ENCODE data around the gene BICD1.
"Not testable (repeated sequence)": the region's sequence is repeated elsewhere in the genome, so short reads cannot be mapped to it uniquely, and the experiment has no call there.

The BICD1 gene

GRCh38 chr12:32201976-32202375, 95.3 kb downstream of the BICD1 start:
- H3K27ac Mint-ChIP-seq = no peak overlapping the region
- H3K27me3 Mint-ChIP-seq (ENCODE audit: low read depth) = no peaks in the 10 kb centered on the region
- H3K4me3 Mint-ChIP-seq = no peak overlapping the region
- no peaks in the 10 kb centered on the region for H3K9me3 Mint-ChIP-seq
- H3K4me1 Mint-ChIP-seq (ENCODE audit: low read depth) = no peaks in the 10 kb centered on the region
- no peaks in the 10 kb centered on the region for H3K36me3 Mint-ChIP-seq (ENCODE audit: low read depth)
- DNase-seq (ENCODE audit: low spot score) = no peak

GRCh38 chr12:32205731-32206130, 99.1 kb downstream of the BICD1 start:
- H3K4me1 Mint-ChIP-seq (ENCODE audit: low read depth) = no peaks in the 10 kb centered on the region
- no peaks in the 10 kb centered on the region for H3K36me3 Mint-ChIP-seq (ENCODE audit: low read depth)
- no peak for DNase-seq (ENCODE audit: low spot score)
- H3K27me3 Mint-ChIP-seq (ENCODE audit: low read depth) = no peaks in the 10 kb centered on the region
- H3K4me3 Mint-ChIP-seq = no peak overlapping the region
- H3K27ac Mint-ChIP-seq = no peak overlapping the region
- no peaks in the 10 kb centered on the region for H3K9me3 Mint-ChIP-seq

- Mint-ChIP-seq H3K27ac (no peak overlapping the region), H3K27me3 (ENCODE audit: low read depth) (no peaks in the 10 kb centered on the region), H3K9me3 (no peaks in the 10 kb centered on the region), H3K4me1 (ENCODE audit: low read depth) (no peaks in the 10 kb centered on the region), H3K4me3 (no peak overlapping the region), H3K36me3 (ENCODE audit: low read depth) (no peaks in the 10 kb centered on the region)
- DNase-seq (ENCODE audit: low spot score) = no peak
These were observed 101.7 kb downstream of the BICD1 start for GRCh38 chr12:32208355-32208754.

- H3K9me3 Mint-ChIP-seq = no peaks in the 10 kb centered on the region
- H3K4me3 Mint-ChIP-seq = no peak overlapping the region
- no peaks in the 10 kb centered on the region for H3K27me3 Mint-ChIP-seq (ENCODE audit: low read depth)
- H3K27ac Mint-ChIP-seq = no peak overlapping the region
- H3K36me3 Mint-ChIP-seq (ENCODE audit: low read depth) = no peaks in the 10 kb centered on the region
- no peaks in the 10 kb centered on the region for H3K4me1 Mint-ChIP-seq (ENCODE audit: low read depth)
- no peak for DNase-seq (ENCODE audit: low spot score)
These were observed 104.6 kb downstream of the BICD1 start for GRCh38 chr12:32211066-32211899.

GRCh38 chr12:32211900-32212156, 105.2 kb downstream of the BICD1 start:
- Mint-ChIP-seq H3K27ac (no peak overlapping the region), H3K27me3 (ENCODE audit: low read depth) (no peaks in the 10 kb centered on the region), H3K36me3 (ENCODE audit: low read depth) (no peaks in the 10 kb centered on the region)

GRCh38 chr12:32214723-32215122, 108.1 kb downstream of the BICD1 start:
- no peak for DNase-seq (ENCODE audit: low spot score)
- Mint-ChIP-seq H3K36me3 (ENCODE audit: low read depth) (no peaks in the 10 kb centered on the region), H3K4me1 (ENCODE audit: low read depth) (no peaks in the 10 kb centered on the region), H3K27me3 (ENCODE audit: low read depth) (no peaks in the 10 kb centered on the region), H3K4me3 (no peak overlapping the region), H3K9me3 (no peaks in the 10 kb centered on the region), H3K27ac (no peak overlapping the region)

More at GRCh38 chr12:32211900-32212156, 105.2 kb downstream of the BICD1 start:
- no peak for DNase-seq (ENCODE audit: low spot score)
- no peaks in the 10 kb centered on the region for H3K9me3 Mint-ChIP-seq
- no peak overlapping the region for H3K4me3 Mint-ChIP-seq
- no peaks in the 10 kb centered on the region for H3K4me1 Mint-ChIP-seq (ENCODE audit: low read depth)

GRCh38 chr12:32217354-32218310, 111.0 kb downstream of the BICD1 start:
- Mint-ChIP-seq H3K36me3 (ENCODE audit: low read depth) (no peaks in the 10 kb centered on the region), H3K9me3 (no peaks in the 10 kb centered on the region), H3K27me3 (ENCODE audit: low read depth) (no peaks in the 10 kb centered on the region), H3K4me3 (no peak overlapping the region), H3K4me1 (ENCODE audit: low read depth) (no peaks in the 10 kb centered on the region), H3K27ac (no peak overlapping the region)
- DNase-seq (ENCODE audit: low spot score) = no peak

GRCh38 chr12:32223941-32224340, 117.3 kb downstream of the BICD1 start:
- DNase-seq (ENCODE audit: low spot score) = no peak
- no peaks in the 10 kb centered on the region for H3K4me1 Mint-ChIP-seq (ENCODE audit: low read depth)
- H3K4me3 Mint-ChIP-seq = no peak overlapping the region
- H3K9me3 Mint-ChIP-seq = no peaks in the 10 kb centered on the region
- no peaks in the 10 kb centered on the region for H3K27me3 Mint-ChIP-seq (ENCODE audit: low read depth)
- H3K36me3 Mint-ChIP-seq (ENCODE audit: low read depth) = no peaks in the 10 kb centered on the region
- H3K27ac Mint-ChIP-seq = no peak overlapping the region

GRCh38 chr12:32226768-32227167, 120.1 kb downstream of the BICD1 start:
- Mint-ChIP-seq H3K4me3 (no peak overlapping the region), H3K4me1 (ENCODE audit: low read depth) (no peaks in the 10 kb centered on the region), H3K9me3 (no peaks in the 10 kb centered on the region), H3K27ac (no peak overlapping the region), H3K27me3 (ENCODE audit: low read depth) (no peaks in the 10 kb centered on the region), H3K36me3 (ENCODE audit: low read depth) (no peaks in the 10 kb centered on the region)
- no peak for DNase-seq (ENCODE audit: low spot score)

- Mint-ChIP-seq H3K27ac (no peak overlapping the region), H3K9me3 (no peaks in the 10 kb centered on the region), H3K4me1 (ENCODE audit: low read depth) (no peaks in the 10 kb centered on the region), H3K36me3 (ENCODE audit: low read depth) (no peaks in the 10 kb centered on the region), H3K4me3 (no peak overlapping the region), H3K27me3 (ENCODE audit: low read depth) (no peaks in the 10 kb centered on the region)
- DNase-seq (ENCODE audit: low spot score) = no peak
These were observed 123.4 kb downstream of the BICD1 start for GRCh38 chr12:32229971-32230612.

GRCh38 chr12:32230613-32230993, 124.0 kb downstream of the BICD1 start:
- H3K9me3 Mint-ChIP-seq = no peaks in the 10 kb centered on the region
- no peak overlapping the region for H3K4me3 Mint-ChIP-seq
- no peaks in the 10 kb centered on the region for H3K27me3 Mint-ChIP-seq (ENCODE audit: low read depth)
- H3K27ac Mint-ChIP-seq = no peak overlapping the region
- no peaks in the 10 kb centered on the region for H3K36me3 Mint-ChIP-seq (ENCODE audit: low read depth)
- no peak for DNase-seq (ENCODE audit: low spot score)
- no peaks in the 10 kb centered on the region for H3K4me1 Mint-ChIP-seq (ENCODE audit: low read depth)

- H3K27ac Mint-ChIP-seq; DNase-seq (ENCODE audit: low spot score); H3K36me3 Mint-ChIP-seq (ENCODE audit: low read depth); H3K27me3 Mint-ChIP-seq (ENCODE audit: low read depth); H3K4me1 Mint-ChIP-seq (ENCODE audit: low read depth); H3K4me3 Mint-ChIP-seq; H3K9me3 Mint-ChIP-seq: not testable (repeated sequence)
These were observed 124.7 kb downstream of the BICD1 start for GRCh38 chr12:32231361-32231760.

- Mint-ChIP-seq H3K36me3 (ENCODE audit: low read depth) (no peaks in the 10 kb centered on the region), H3K9me3 (peaks cover 11% of the 10 kb centered on the region), H3K27ac (no peak overlapping the region), H3K27me3 (ENCODE audit: low read depth) (no peaks in the 10 kb centered on the region), H3K4me1 (ENCODE audit: low read depth) (no peaks in the 10 kb centered on the region), H3K4me3 (no peak overlapping the region)
- no peak for DNase-seq (ENCODE audit: low spot score)
These were observed 126.9 kb downstream of the BICD1 start for GRCh38 chr12:32233568-32233967.

- Mint-ChIP-seq H3K4me1 (ENCODE audit: low read depth) (no peaks in the 10 kb centered on the region), H3K27ac (no peak overlapping the region), H3K9me3 (peaks cover 11% of the 10 kb centered on the region), H3K27me3 (ENCODE audit: low read depth) (no peaks in the 10 kb centered on the region), H3K4me3 (no peak overlapping the region), H3K36me3 (ENCODE audit: low read depth) (no peaks in the 10 kb centered on the region)
- DNase-seq (ENCODE audit: low spot score) = no peak
These were observed 128.6 kb downstream of the BICD1 start for GRCh38 chr12:32235251-32235650.
